Muscle of leg (tissue), 11 donors: ENCODE data around the gene MYO1G. TPM values are rescaled to one million over a fixed set of nuclear protein-coding genes. Genes with fewer than 3 reads are reported as not detected.

Experiments used
- DNase-seq: peaks from one replicate; pipeline ENCODE4 v3.0.0; 2013
- H3K27ac ChIP-seq: one replicate; pipeline ENCODE4 v1.5.1; 2013; ENCODE audit warnings: mild to moderate bottlenecking, low read length, control low read depth
- H3K27me3 ChIP-seq: one replicate; pipeline ENCODE4 v1.6.1; 2013; ENCODE audit warnings: low read length; ENCODE audit not compliant: control insufficient read depth, insufficient read depth
- H3K36me3 ChIP-seq: one replicate; pipeline ENCODE4 v1.6.1; 2013; ENCODE audit warnings: low read length; ENCODE audit not compliant: control insufficient read depth, insufficient read depth
- H3K4me1 ChIP-seq: one replicate; pipeline ENCODE4 v1.6.1; 2013; ENCODE audit warnings: low read length; ENCODE audit not compliant: control insufficient read depth, insufficient read depth
- H3K4me3 ChIP-seq: one replicate; pipeline ENCODE4 v1.5.1; 2013; ENCODE audit warnings: low read length, control low read depth
- H3K9me3 ChIP-seq: replicated peaks from 2 replicates; pipeline ENCODE4 v1.6.1; 2013; ENCODE audit warnings: low read depth, low read length; ENCODE audit not compliant: control insufficient read depth
- WGBS: methylation state at CpG from one replicate; pipeline ENCODE4 v1.1.5; 2013; ENCODE audit warnings: missing lambda C conversion rate; ENCODE audit not compliant: insufficient coverage; 5-methylcytosine and 5-hydroxymethylcytosine counted together
- polyA plus RNA-seq, 8 donors: library from polyadenylated mRNA; unstranded; fragments of 120-200 nt; gene quantifications; one replicate each; pipeline versions ENCODE4 v1.2.1 to v1.2.3, GENCODE V29; 2013; ENCODE audit warnings: inconsistent platforms in 1 of 8, low replicate concordance in 1 of 8; ENCODE audit not compliant: insufficient read length in 8 of 8, insufficient read depth in 1 of 8
- total RNA-seq: library from RNA; stranded (reverse); fragments of 120-200 nt; gene quantifications from one replicate; pipeline ENCODE4 v1.2.4, GENCODE V29; 2013

MYO1G gene
- total and polyA plus RNA-seq, 9 donors: 0.58 to 1.2 (median 0.68) TPM

DNA sequence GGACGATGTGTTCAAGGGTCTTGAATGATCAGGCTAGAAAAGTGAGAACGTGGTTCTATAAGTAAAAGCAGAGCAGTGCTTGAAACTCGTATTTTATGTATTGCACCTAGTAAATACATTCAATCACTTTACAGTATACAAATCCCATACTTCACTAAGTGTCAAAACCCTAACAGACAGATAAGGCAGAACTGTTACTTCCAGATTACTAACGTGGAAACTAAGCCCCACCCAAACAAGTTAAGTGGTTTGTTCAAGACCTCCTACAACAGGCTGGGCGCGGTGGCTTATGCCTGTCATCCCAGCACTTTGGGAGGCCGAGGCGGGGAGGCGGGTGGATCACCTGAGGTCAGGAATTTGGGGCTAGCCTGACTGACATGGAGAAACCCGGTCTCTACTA, 9.2 kb upstream of the MYO1G start:
- Histone ChIP-seq H3K9me3 (no peaks in the 10 kb centered on the region), H3K27ac (no peak overlapping the region), H3K4me3 (no peak overlapping the region), H3K27me3 (no peaks in the 10 kb centered on the region), H3K36me3 (peaks cover 24% of the 10 kb centered on the region), H3K4me1 (peaks cover 25% of the 10 kb centered on the region)
- DNase-seq: no peak
- 83% methylated on average over 6 of the region's 10 CpGs for WGBS

DNA sequence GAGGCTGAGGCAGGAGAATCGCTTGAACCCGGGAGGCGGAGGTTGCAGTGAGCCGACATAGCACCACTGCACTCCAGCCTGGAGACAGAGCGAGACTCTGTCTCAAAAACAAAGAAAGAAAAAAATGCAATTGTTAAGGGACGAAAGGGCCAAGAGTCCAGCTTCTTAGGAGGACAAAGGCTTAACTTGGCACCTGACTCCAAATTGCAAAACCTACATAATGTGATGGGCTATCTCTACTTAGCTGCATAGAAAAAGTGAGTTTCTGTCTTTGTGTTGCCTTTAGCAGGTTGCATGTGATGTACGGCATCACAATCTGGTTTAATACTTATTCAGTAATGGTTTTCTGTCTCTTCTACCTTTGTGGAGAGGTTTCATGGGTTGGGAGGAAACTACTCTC, 8.6 kb upstream of the MYO1G start:
- Histone ChIP-seq H3K27ac (no peak overlapping the region), H3K4me1 (peaks cover 25% of the 10 kb centered on the region), H3K4me3 (no peak overlapping the region), H3K9me3 (no peaks in the 10 kb centered on the region), H3K27me3 (no peaks in the 10 kb centered on the region), H3K36me3 (peaks cover 30% of the 10 kb centered on the region)
- no peak for DNase-seq
- WGBS: 100% methylated on average over 4 of the region's 7 CpGs

DNA sequence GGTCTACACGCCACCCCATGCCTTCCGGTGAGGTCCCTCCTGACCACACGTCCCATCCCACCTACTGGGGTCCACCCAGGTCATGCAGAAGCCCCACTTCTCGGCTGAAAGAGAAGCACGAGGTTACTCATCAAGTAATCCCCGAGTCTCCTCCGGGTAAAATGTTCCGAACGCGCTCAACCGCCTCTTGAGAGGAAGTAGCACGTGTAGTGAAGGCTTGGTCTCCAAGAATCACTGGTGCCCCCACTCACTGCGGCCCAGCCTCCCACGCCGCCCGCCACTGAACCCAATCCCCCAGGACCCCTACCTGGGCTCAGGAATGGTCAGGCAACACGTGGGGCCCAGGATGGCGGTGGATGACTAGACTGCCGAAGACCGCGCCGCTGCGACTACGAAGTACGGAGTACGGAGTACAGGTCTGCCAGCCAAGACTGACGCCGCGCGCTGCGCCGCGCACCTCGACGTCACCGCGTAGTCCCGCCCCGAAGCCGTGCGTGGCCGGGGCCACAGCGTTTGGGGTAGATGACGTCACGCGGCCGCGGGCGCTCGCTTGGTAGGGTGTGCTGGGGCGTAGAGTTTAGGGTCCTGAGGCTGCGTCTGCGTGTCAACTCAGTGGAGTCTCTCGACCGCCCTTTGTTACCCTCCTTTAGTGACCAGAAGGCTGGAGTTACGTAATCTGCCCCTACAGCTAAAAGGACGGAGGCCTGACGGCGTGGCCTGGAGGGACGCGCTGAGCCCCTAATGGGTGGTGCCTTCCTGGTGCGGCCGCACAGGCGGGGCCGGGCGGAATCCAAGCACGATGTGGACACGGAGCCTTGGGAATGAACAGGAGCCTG, 7.6 kb upstream of the MYO1G start:
- H3K4me1 ChIP-seq: peaks cover 25% of the 10 kb centered on the region
- 1% methylated on average over 56 of the region's 68 CpGs for WGBS
- H3K36me3 ChIP-seq: peaks cover 38% of the 10 kb centered on the region
- H3K27ac ChIP-seq: peak overlapping the region; percentile 99
- H3K4me3 ChIP-seq: peak overlapping the region; percentile 84
- H3K27me3 ChIP-seq: no peaks in the 10 kb centered on the region
- no peaks in the 10 kb centered on the region for H3K9me3 ChIP-seq
- peak; percentile 97 for DNase-seq

DNA sequence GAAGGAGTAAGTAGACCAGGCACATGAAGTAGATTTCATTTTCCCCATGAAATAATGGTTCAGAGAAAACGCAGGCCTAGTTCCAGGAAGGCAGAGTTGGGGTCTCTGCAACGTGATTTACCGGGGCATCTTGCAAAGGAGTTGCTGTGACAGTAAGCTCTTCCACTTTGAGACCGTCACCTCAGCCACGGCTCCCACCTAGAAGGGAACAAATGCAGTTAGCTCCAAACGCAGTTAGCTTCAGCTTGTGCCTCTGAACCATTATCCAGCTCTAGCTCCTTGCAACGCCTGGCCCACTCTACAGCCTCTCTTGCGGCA, 7.0 kb upstream of the MYO1G start:
- 4% methylated on average over 7 of the region's 8 CpGs for WGBS
- no peaks in the 10 kb centered on the region for H3K27me3 ChIP-seq
- H3K27ac ChIP-seq: peak overlapping the region; percentile 99
- H3K4me3 ChIP-seq: peak overlapping the region; percentile 84
- no peaks in the 10 kb centered on the region for H3K9me3 ChIP-seq
- H3K4me1 ChIP-seq: peaks cover 25% of the 10 kb centered on the region
- H3K36me3 ChIP-seq: peaks cover 43% of the 10 kb centered on the region
- DNase-seq: no peak

DNA sequence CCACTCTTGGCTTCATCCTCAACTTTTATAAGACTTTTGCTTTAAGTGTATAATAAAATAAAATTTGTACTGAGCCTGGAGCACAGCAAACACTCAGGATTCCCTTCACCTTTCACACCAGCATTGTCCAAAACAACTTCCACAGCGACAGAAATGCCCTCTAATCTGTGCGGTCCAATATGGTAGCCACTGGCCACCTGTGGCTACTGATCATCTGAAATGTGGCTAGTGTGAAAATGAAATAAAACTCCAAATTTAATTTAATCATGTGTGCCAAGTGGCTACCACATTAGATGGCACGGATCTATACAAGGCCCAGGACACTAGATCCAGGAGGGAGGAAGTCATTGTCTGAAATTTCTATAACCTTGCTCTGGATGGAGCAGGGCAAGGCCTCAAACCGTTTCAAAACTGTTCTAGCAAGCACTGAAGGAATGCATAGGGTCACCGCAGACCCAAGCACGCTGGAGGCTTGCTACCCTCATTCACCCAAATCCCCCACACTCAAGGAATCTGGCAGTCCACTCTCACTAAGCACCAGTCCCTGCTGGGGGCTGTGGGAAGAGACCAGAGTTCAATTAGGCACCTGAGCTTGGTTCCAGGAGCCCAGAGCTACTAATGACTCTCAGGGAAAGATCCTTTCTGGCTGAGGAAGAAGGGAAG, 6.3 kb upstream of the MYO1G start:
- 54% methylated on average over 2 of the region's 6 CpGs for WGBS
- Histone ChIP-seq H3K36me3 (peaks cover 49% of the 10 kb centered on the region), H3K9me3 (no peaks in the 10 kb centered on the region), H3K27me3 (no peaks in the 10 kb centered on the region), H3K4me1 (peaks cover 25% of the 10 kb centered on the region), H3K27ac (peak overlapping the region; percentile 99), H3K4me3 (peak overlapping the region; percentile 84)
- no peak for DNase-seq

DNA sequence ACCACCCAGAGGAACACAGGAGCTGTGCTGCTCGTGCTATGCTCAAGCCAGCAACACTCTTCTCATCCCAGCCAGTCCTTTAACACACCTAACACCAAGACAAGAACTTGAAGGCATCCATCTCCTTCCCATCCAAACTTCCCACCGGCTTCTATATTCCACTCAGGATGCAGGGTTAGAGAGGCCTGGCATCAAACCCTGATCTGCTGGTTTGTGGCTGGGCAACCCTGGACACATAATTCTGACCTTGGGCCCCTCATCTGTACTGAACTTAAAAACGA, 5.6 kb upstream of the MYO1G start:
- no peak for DNase-seq
- Histone ChIP-seq H3K27ac (no peak overlapping the region), H3K36me3 (peaks cover 54% of the 10 kb centered on the region), H3K4me3 (no peak overlapping the region), H3K9me3 (no peaks in the 10 kb centered on the region), H3K27me3 (no peaks in the 10 kb centered on the region), H3K4me1 (peaks cover 25% of the 10 kb centered on the region)
- 72% methylated on average over 3 of the region's 3 CpGs for WGBS

DNA sequence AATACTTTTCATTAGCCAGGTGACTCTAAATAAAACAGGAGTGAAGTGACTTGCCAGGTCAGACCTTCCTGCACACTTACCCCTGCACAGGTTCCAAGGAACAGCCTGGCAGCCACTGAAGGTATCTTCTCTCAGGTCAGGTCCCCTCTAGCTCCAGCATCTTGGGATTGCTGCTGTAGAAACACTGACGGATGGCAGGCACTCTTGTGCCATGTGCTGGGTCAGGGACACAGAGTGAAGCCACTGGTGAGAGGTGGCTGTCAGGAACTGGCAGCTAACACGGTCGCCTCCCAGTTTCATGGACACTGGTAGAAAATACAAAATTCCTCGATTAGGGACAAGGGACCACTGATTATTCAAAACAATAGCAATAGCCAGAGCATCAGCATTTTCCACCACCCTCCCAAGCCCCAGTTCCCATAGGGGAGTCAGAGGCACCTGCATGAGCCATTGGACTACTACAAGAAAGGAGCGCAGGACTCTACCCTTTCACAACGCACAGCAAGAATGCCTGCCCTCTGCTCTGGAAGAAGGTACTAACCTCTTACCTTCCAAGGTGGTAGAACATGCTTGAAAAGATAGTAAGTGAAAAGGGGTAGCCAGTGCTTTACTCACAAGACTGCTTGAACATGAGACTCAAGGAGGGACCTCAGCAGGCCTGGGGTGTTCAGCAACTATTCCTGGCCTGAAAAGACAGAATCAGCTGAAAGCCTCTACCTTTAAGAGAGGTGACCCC, 5.1 kb upstream of the MYO1G start:
- no peak overlapping the region for H3K4me3 ChIP-seq
- no peaks in the 10 kb centered on the region for H3K27me3 ChIP-seq
- peaks cover 55% of the 10 kb centered on the region for H3K36me3 ChIP-seq
- H3K9me3 ChIP-seq: no peaks in the 10 kb centered on the region
- peaks cover 25% of the 10 kb centered on the region for H3K4me1 ChIP-seq
- no peak overlapping the region for H3K27ac ChIP-seq
- 77% methylated on average over 2 of the region's 6 CpGs for WGBS
- no peak for DNase-seq

DNA sequence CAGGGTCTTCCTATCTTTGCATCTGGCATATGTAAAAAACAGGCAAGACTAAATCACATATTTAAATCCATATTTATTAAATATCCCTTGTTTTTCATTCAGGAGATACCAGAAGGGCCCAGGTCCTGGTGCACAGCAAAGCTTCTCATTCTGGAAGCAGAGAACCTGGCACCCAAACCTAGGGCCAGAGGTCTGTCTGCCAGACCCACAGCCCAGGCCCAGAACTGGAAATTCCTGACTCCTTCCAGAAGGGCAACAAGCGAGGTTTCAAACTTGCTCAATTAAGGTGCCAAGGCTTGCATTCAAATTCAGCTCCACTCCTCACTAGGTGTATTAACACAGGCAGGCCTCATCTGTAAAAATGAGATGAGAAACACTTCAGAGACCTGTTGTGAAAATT, 4.2 kb upstream of the MYO1G start:
- no peak for DNase-seq
- Histone ChIP-seq H3K4me1 (peaks cover 25% of the 10 kb centered on the region), H3K36me3 (peaks cover 64% of the 10 kb centered on the region)

DNA sequence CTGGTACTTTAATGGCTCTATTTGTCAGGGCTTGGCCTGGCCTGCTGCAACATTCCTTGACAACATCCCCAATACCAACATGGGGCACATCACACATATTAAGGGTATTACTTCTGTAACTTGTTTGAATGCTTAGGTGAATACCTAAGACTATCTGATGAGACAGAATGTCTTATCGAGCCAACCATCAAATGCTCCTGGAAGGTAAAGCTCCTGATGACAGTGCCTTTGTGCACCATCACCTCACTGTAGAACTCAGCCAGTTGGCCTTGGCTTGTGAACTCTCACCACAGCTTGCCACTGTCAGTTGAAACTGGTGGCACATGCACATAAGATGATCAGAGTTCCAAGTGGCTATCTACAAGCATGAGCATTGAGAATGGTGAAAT, 3.7 kb upstream of the MYO1G start:
- Histone ChIP-seq H3K4me3 (no peak overlapping the region), H3K36me3 (peaks cover 69% of the 10 kb centered on the region), H3K9me3 (no peaks in the 10 kb centered on the region), H3K27me3 (no peaks in the 10 kb centered on the region), H3K4me1 (peaks cover 23% of the 10 kb centered on the region), H3K27ac (no peak overlapping the region)
- WGBS: 100% methylated on average over 1 of the region's 1 CpG
- no peak for DNase-seq

More for the DNA sequence above, 4.2 kb upstream of the MYO1G start:
- no CpG with 5 or more reads among the region's 1 CpG for WGBS
- no peaks in the 10 kb centered on the region for H3K9me3 ChIP-seq
- H3K4me3 ChIP-seq: no peak overlapping the region
- no peak overlapping the region for H3K27ac ChIP-seq
- H3K27me3 ChIP-seq: no peaks in the 10 kb centered on the region

DNA sequence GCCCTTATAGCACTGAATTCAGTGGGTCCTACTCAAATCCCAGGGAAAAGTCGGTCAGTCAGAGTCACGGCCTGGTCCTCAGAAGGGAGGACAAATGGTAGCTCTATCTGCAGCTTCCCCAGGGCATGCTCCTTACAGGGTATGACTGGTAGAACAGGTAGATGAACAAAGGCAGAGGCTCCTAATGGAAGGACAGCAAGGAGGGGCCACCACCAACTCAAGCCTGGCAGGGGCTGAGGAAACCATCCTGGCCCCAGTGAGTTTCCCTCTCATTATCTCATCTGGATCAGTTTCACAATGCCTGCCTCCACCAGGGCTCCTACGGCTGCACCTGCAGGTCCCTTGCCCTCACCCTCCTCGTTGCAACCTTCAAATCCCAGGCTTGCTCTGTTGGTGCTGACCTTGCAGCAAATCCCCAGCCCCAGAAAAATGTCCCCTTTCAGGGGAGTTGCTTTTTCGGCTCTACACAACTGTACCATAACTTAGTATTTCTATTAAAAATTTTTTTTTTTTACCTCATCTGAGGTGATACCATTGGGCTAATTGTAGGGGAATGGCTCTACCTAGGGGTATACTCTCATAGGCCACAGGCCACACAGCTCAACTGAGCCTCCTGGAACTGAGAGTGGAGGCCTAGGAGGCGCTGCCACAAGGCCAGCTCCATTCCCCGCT, 2.4 kb upstream of the MYO1G start:
- Histone ChIP-seq H3K9me3 (no peaks in the 10 kb centered on the region), H3K36me3 (peaks cover 80% of the 10 kb centered on the region), H3K4me1 (peaks cover 16% of the 10 kb centered on the region), H3K27ac (peak overlapping the region; percentile 49), H3K27me3 (no peaks in the 10 kb centered on the region), H3K4me3 (no peak overlapping the region)
- WGBS: 85% methylated on average over 5 of the region's 7 CpGs
- no peak for DNase-seq
